SHP77 treated with DMSO at 0.1 percent for 48 hours (cell line): Measurements from ENCODE around the gene OPCML.

Experiments
- DNase-seq: peaks from one replicate; lab custom pipeline; 2025; lab: John Stamatoyannopoulos, UW

Gene OPCML

GRCh38 chr11:132555617-132556016 is 976.7 kb downstream of the OPCML start:
- DNase-seq = no peak

- no peak for DNase-seq
Measured at GRCh38 chr11:132551016-132551415, 981.3 kb downstream of the OPCML start.

- DNase-seq = no peak
Measured at GRCh38 chr11:132549561-132549960, 982.7 kb downstream of the OPCML start.

- DNase-seq = no peak
Measured at GRCh38 chr11:132549001-132549400, 983.3 kb downstream of the OPCML start.

GRCh38 chr11:132544007-132544406 is 988.3 kb downstream of the OPCML start:
- no peak for DNase-seq

- DNase-seq = no peak
Measured at GRCh38 chr11:132541794-132542193, 990.5 kb downstream of the OPCML start.

- DNase-seq = no peak
Measured at GRCh38 chr11:132540581-132540980, 991.7 kb downstream of the OPCML start.

GRCh38 chr11:132539590-132540368 is 992.5 kb downstream of the OPCML start:
- no peak for DNase-seq

- no peak for DNase-seq
Measured at GRCh38 chr11:132538642-132539041, 993.7 kb downstream of the OPCML start.

GRCh38 chr11:132535830-132536229 is 996.5 kb downstream of the OPCML start:
- DNase-seq = no peak

- no peak for DNase-seq
Measured at GRCh38 chr11:132531921-132532320, 1000.4 kb downstream of the OPCML start.

- no peak for DNase-seq
Measured at GRCh38 chr11:132528181-132528580, 1004.1 kb downstream of the OPCML start.

GRCh38 chr11:132523929-132524328 is 1008.4 kb downstream of the OPCML start:
- DNase-seq = no peak

- DNase-seq = no peak
Measured at GRCh38 chr11:132520199-132520598, 1012.1 kb downstream of the OPCML start.

GRCh38 chr11:132519241-132519815 is 1013.0 kb downstream of the OPCML start:
- no peak for DNase-seq

- no peak for DNase-seq
Measured at GRCh38 chr11:132504501-132505041, 1027.7 kb downstream of the OPCML start.

- no peak for DNase-seq
Measured at GRCh38 chr11:132501356-132501755, 1030.9 kb downstream of the OPCML start.

- no peak for DNase-seq
Measured at GRCh38 chr11:132499661-132500060, 1032.6 kb downstream of the OPCML start.

- DNase-seq = no peak
Measured at GRCh38 chr11:132496341-132496740, 1036.0 kb downstream of the OPCML start.

- no peak for DNase-seq
Measured at GRCh38 chr11:132493801-132494200, 1038.5 kb downstream of the OPCML start.

- DNase-seq = no peak
Measured at GRCh38 chr11:132490978-132491377, 1041.3 kb downstream of the OPCML start.

GRCh38 chr11:132486060-132486459 is 1046.2 kb downstream of the OPCML start:
- no peak for DNase-seq

GRCh38 chr11:132475026-132475425 is 1057.3 kb downstream of the OPCML start:
- DNase-seq = no peak
